OCI-LY3 (cell line): ENCODE results near the gene CHST12.

Experiments
- H2AFZ ChIP-seq: fragments of 200-600, 300-600 bp; shearing (Covaris generic); 2 replicates; pipeline ENCODE4 v1.6.0; 2014; ENCODE audit warnings: antibody characterized with exemption, low read depth, low read length
- H3K27ac ChIP-seq: fragments of 200-600, 300-600 bp; sonication (generic); 2 replicates; pipeline ENCODE4 v1.5.1; 2014; ENCODE audit warnings: mild to moderate bottlenecking, low read length, moderate library complexity, mixed read lengths
- H3K27me3 ChIP-seq: fragments of 200-600, 300-600 bp; sonication (generic); 2 replicates; pipeline ENCODE4 v1.6.1; 2014; ENCODE audit warnings: low read depth, low read length, mixed read lengths
- H3K36me3 ChIP-seq: fragments of 200-600, 300-600 bp; sonication (generic); replicated peaks from 2 replicates; pipeline ENCODE3; 2014; ENCODE audit warnings: low read depth, low read length, mixed read lengths
- H3K4me1 ChIP-seq: fragments of 300-600, 200-600 bp; sonication (generic); 2 replicates; pipeline ENCODE4 v1.6.1; 2014; ENCODE audit warnings: low read length, mixed read lengths
- H3K4me2 ChIP-seq: fragments of 200-600, 300-600 bp; sonication (generic); 2 replicates; pipeline ENCODE4 v1.6.1; 2014; ENCODE audit warnings: low read length, mixed read lengths
- H3K4me3 ChIP-seq: fragments of 300-600, 200-600 bp; sonication (generic); 2 replicates; pipeline ENCODE4 v1.5.1; 2014; ENCODE audit warnings: antibody characterized with exemption, mild to moderate bottlenecking, low read length, moderate library complexity
- H3K79me2 ChIP-seq: fragments of 300-600, 200-600 bp; shearing (Covaris generic); 2 replicates; pipeline ENCODE4 v1.6.1; 2014; ENCODE audit warnings: mild to moderate bottlenecking, low read length, mixed read lengths
- H3K9ac ChIP-seq: fragments of 300-600, 200-600 bp; shearing (Covaris generic); 2 replicates; pipeline ENCODE4 v1.6.0; 2014; ENCODE audit warnings: mild to moderate bottlenecking, low read length, moderate library complexity
- H3K9me3 ChIP-seq: fragments of 200-600, 300-600 bp; shearing (Covaris generic); 2 replicates; pipeline ENCODE4 v1.6.1; 2014; ENCODE audit warnings: low read length, mixed read lengths; ENCODE audit not compliant: insufficient read depth
- H4K20me1 ChIP-seq: fragments of 200-600, 300-600 bp; sonication (generic); 2 replicates; pipeline ENCODE4 v1.6.1; 2016; ENCODE audit warnings: low read length, mixed read lengths; ENCODE audit not compliant: insufficient read depth
- EZH2phosphoT487 ChIP-seq: fragments of 200-600 bp; shearing (Covaris generic); IDR thresholded peaks from 2 replicates; pipeline ENCODE4 v1.6.1; 2018; ENCODE audit warnings: antibody characterized with exemption, mixed run types, low read depth
- TF ChIP-seq, protein P1 (sequence below): fragments of 200-600, 300-600 bp; sonication (generic); IDR thresholded peaks from 2 replicates; pipeline ENCODE4 v1.5.1; 2014; ENCODE audit warnings: antibody characterized with exemption, low read length, low read depth

The CHST12 gene

DNA sequence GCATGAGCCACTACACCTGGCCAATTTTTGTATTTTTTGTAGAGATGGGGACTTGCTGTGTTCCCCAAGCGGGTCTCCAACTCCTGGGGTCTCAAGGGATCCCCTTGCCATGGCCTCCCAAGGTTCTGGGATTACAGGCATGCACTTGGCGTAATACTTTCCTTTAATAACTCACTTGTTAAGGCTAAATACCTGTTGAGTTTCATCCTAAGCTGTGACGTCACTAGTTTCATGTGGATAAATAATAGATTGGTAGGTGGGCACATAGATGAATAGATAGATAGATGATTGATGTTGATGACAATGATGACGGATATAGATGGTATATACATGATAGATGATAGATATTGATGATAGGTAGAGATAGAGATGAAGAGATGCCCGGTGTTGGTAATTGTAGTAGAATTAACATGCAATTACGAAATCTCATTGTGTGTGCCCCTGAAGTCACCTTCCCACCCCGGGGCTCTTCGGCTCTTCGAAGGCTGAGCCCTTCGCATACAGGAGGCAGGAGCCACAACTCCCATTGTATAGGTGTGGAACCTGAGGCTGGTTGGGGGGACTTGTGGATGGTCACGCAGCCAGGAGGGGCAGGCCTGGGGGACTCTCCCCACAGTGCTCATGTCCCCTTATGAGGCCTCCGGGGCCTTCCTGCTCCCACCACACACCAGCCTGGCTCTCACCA is 70.2 kb downstream of the CHST12 start:
- H3K4me3 ChIP-seq = no peak overlapping the region
- no peak overlapping the region for H2AFZ ChIP-seq

DNA sequence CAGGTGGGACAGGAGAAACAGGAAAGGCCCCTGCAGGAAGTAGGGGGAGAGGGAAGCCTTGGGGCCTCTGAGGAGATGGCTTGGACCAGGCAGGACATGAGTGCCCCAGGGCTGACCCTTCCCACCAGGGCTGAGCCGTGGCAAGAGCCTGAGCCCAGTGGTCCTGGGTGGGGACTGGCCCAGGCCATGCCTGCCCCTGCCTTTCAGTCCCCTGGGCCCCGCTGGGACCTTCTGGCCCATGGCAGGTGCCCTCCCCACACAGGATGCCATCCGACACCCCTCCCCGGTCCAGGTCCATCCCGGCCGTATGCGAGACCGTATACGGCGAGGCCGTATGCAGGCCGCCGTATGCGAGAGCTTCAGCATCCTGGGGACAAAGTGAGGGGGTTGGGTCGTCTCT is 70.8 kb downstream of the CHST12 start:
- no peak overlapping the region for H3K27ac ChIP-seq
- H3K9me3 ChIP-seq = no peaks in the 10 kb centered on the region
- H3K36me3 ChIP-seq = no peaks in the 10 kb centered on the region
- no peaks in the 10 kb centered on the region for H3K4me1 ChIP-seq
- H3K4me2 ChIP-seq = no peak overlapping the region
- H4K20me1 ChIP-seq = no peaks in the 10 kb centered on the region
- H3K9ac ChIP-seq = no peak overlapping the region
- no peak overlapping the region for H2AFZ ChIP-seq
- H3K4me3 ChIP-seq = no peak overlapping the region
- H3K27me3 ChIP-seq = 0 out of 2 replicates have a peak, but pooled peaks cover 3% of the 10 kb centered on the region
- no peaks in the 10 kb centered on the region for H3K79me2 ChIP-seq
- TF ChIP-seq, protein P1, sequence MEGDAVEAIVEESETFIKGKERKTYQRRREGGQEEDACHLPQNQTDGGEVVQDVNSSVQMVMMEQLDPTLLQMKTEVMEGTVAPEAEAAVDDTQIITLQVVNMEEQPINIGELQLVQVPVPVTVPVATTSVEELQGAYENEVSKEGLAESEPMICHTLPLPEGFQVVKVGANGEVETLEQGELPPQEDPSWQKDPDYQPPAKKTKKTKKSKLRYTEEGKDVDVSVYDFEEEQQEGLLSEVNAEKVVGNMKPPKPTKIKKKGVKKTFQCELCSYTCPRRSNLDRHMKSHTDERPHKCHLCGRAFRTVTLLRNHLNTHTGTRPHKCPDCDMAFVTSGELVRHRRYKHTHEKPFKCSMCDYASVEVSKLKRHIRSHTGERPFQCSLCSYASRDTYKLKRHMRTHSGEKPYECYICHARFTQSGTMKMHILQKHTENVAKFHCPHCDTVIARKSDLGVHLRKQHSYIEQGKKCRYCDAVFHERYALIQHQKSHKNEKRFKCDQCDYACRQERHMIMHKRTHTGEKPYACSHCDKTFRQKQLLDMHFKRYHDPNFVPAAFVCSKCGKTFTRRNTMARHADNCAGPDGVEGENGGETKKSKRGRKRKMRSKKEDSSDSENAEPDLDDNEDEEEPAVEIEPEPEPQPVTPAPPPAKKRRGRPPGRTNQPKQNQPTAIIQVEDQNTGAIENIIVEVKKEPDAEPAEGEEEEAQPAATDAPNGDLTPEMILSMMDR = no peak
- TF ChIP-seq EZH2phosphoT487 = no peak

More for the DNA sequence above, 70.2 kb downstream of the CHST12 start:
- H3K4me2 ChIP-seq = no peak overlapping the region
- H3K79me2 ChIP-seq = no peaks in the 10 kb centered on the region
- no peaks in the 10 kb centered on the region for H4K20me1 ChIP-seq
- 0 out of 2 replicates have a peak, but pooled peaks cover 3% of the 10 kb centered on the region for H3K27me3 ChIP-seq
- no peaks in the 10 kb centered on the region for H3K36me3 ChIP-seq
- no peak overlapping the region for H3K27ac ChIP-seq
- H3K9me3 ChIP-seq = no peaks in the 10 kb centered on the region
- no peak overlapping the region for H3K9ac ChIP-seq
- no peaks in the 10 kb centered on the region for H3K4me1 ChIP-seq
- TF ChIP-seq, protein P1 = no peak
- no peak for TF ChIP-seq EZH2phosphoT487

DNA sequence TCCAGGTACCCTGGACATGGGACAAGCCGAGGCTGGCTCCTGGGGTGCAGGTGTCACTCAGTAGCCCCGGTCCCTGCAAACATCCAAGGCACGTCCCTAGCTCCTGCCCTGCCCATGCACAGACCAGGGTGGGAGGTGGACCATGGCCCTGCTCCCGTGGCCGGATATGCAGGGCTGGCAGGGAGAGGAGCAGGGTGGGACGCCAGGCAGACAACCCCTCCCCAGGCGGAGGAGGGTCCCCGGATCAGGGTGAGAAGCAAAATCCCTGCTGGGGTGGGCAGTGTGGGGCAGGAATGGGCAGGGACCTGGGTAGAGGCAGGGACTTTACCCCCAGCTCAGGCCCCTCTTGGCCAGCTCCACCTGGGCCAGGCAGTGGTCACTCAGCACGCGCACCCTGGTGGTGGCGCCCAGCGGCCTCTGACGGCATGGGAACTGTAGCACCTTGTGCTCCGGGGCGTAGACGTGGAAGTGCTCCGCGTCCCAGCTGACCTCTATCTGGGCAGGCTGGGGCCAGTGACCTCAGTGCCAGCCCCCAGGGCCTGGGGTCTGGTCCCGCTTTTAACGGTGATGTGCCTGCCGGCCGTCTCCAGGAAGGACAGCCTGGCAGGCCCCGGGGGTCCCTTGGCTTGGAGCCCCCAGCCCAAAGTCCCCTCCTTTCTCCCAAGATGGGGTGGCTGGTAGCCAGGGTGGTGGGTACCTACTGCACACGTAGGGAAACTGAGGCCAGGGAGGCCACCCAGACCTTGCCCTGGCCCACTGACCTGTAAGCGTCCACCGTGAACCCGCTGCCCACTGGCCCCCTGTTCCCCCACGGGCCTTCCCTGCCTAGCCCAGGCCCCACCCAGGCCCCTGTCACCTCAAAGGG is 71.6 kb downstream of the CHST12 start:
- Histone ChIP-seq H3K79me2 (no peaks in the 10 kb centered on the region), H3K4me3 (no peak overlapping the region), H3K4me2 (no peak overlapping the region), H3K4me1 (no peaks in the 10 kb centered on the region), H3K27me3 (0 out of 2 replicates have a peak, but pooled peaks cover under 1% of the 10 kb centered on the region), H4K20me1 (no peaks in the 10 kb centered on the region), H3K9me3 (no peaks in the 10 kb centered on the region), H3K27ac (no peak overlapping the region), H3K36me3 (no peaks in the 10 kb centered on the region), H3K9ac (no peak overlapping the region), H2AFZ (no peak overlapping the region)
- TF ChIP-seq, protein P1 = no peak
- no peak for TF ChIP-seq EZH2phosphoT487

DNA sequence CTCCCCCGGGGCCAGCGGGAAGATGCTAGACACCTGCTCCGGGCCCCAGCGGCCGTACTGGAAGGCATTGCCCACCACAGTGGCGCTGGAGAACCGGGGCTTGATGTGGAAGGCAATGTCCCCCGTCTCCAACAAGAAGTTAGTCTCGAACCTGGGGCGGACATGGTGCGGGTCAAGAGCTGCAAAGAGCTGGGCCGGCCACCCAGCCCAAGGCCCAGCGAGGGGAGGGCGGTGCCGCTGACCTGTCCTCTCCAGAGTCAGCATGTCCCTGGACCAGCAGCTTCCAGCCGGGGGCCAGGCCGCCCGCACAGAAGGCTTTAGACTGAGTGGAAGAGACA is 72.2 kb downstream of the CHST12 start:
- Histone ChIP-seq H3K27ac (no peak overlapping the region), H3K4me2 (no peak overlapping the region), H3K4me1 (no peaks in the 10 kb centered on the region), H2AFZ (no peak overlapping the region), H3K79me2 (no peaks in the 10 kb centered on the region), H3K9me3 (no peaks in the 10 kb centered on the region), H3K36me3 (no peaks in the 10 kb centered on the region), H4K20me1 (no peaks in the 10 kb centered on the region), H3K4me3 (no peak overlapping the region), H3K27me3 (no peaks in the 10 kb centered on the region), H3K9ac (no peak overlapping the region)
- no peak for TF ChIP-seq EZH2phosphoT487
- TF ChIP-seq, protein P1 = no peak
